AG04450 (cell line): ENCODE measurements around the gene AAR2. TPM values are rescaled to one million over a fixed set of nuclear protein-coding genes. Genes with fewer than 3 reads are reported as not detected.

Experiments
- CTCF ChIA-PET: fragments of 300-600, 350-600 bp; formaldehyde crosslinking; extraction: SDS; loops from one replicate; lab custom pipeline; 2022; ENCODE audit warnings: antibody characterized with exemption, inconsistent platforms; lab: Charles Lee
- POLR2A ChIA-PET: fragments of 350-600 bp; formaldehyde crosslinking; extraction: SDS; loops from one replicate; lab custom pipeline; 2021; ENCODE audit warnings: antibody characterized with exemption, inconsistent platforms; lab: Yijun Ruan, JAX
- DNase-seq: peaks from one replicate; pipeline ENCODE4 v3.0.0-alpha.2; 2011; ENCODE audit warnings: low read depth, low spot score
- H3K27ac ChIP-seq: one replicate; pipeline ENCODE4 v1.5.1; 2012; ENCODE audit warnings: low read depth, low read length, control low read depth
- H3K27me3 ChIP-seq: one replicate; pipeline ENCODE4 v1.6.0; 2012; ENCODE audit warnings: low read length; ENCODE audit not compliant: control insufficient read depth, insufficient read depth
- H3K4me3 ChIP-seq: 2 replicates; pipeline ENCODE4 v1.5.1; 2011; ENCODE audit warnings: mild to moderate bottlenecking, low read depth, low read length, control low read depth
- H3K9me3 ChIP-seq: 2 replicates; pipeline ENCODE4 v1.5.1; 2012; ENCODE audit warnings: low read length; ENCODE audit not compliant: control insufficient read depth, insufficient read depth
- CTCF ChIP-seq: IDR thresholded peaks from 2 replicates; pipeline ENCODE4 v1.5.1; 2011; ENCODE audit warnings: low read depth, low read length, control low read depth, inconsistent platforms
- polyA plus RNA-seq: library from polyadenylated mRNA; depleted of rRNA; stranded (reverse); fragments of >200 nt; gene quantifications from 2 replicates; pipeline ENCODE4 v1.2.3, GENCODE V29; 2011

AAR2 gene
- polyA plus RNA-seq, 1 experiment, result 25.3 TPM

GRCh38 chr20:36241678-36242077, 5.4 kb downstream of the AAR2 start:
- Histone ChIP-seq H3K4me3 (no peak overlapping the region), H3K27me3 (no peaks in the 10 kb centered on the region), H3K9me3 (no peaks in the 10 kb centered on the region), H3K27ac (no peak overlapping the region)
- DNase-seq, result no peak
- CTCF ChIA-PET, result interaction anchor here (0.7 to 1.0 kb wide), 2 partner anchors 39 to 199 kb away, joined by 7 to 8 read pairs; no protein-coding TSS in a partner anchor
- POLR2A ChIA-PET, result no interaction called here
- TF ChIP-seq CTCF, result no peak

- Histone ChIP-seq H3K27me3 (no peaks in the 10 kb centered on the region), H3K4me3 (no peak overlapping the region), H3K9me3 (no peaks in the 10 kb centered on the region), H3K27ac (no peak overlapping the region)
- TF ChIP-seq CTCF, result no peak
- ChIA-PET POLR2A (no interaction called here), CTCF (interaction anchor here (1.5 kb wide), 1 partner anchor 41 kb away, joined by 5 read pairs; no protein-coding TSS in a partner anchor)
- DNase-seq, result no peak
Observed at GRCh38 chr20:36243726-36244125, 7.4 kb downstream of the AAR2 start.

- TF ChIP-seq CTCF, result no peak
- DNase-seq, result no peak
- CTCF ChIA-PET, result no interaction called here
- POLR2A ChIA-PET, result no interaction called here
- H3K27ac ChIP-seq, result no peak overlapping the region
- H3K9me3 ChIP-seq, result no peaks in the 10 kb centered on the region
- H3K27me3 ChIP-seq, result no peaks in the 10 kb centered on the region
- no peak overlapping the region for H3K4me3 ChIP-seq
Observed at GRCh38 chr20:36246401-36246800, 10.1 kb downstream of the AAR2 start.

- H3K27me3 ChIP-seq, result no peaks in the 10 kb centered on the region
- no peak overlapping the region for H3K4me3 ChIP-seq
- ChIA-PET POLR2A (interaction anchor here (0.7 kb wide), 1 partner anchor 584 kb away, joined by 4 read pairs; no protein-coding TSS in a partner anchor), CTCF (no interaction called here)
- no peak for DNase-seq
- no peaks in the 10 kb centered on the region for H3K9me3 ChIP-seq
- no peak for TF ChIP-seq CTCF
- no peak overlapping the region for H3K27ac ChIP-seq
Observed at GRCh38 chr20:36248836-36249235, 12.6 kb downstream of the AAR2 start.

- CTCF ChIA-PET, result no interaction called here
Observed at GRCh38 chr20:36249450-36249849, 13.2 kb downstream of the AAR2 start.

More at GRCh38 chr20:36249450-36249849, 13.2 kb downstream of the AAR2 start:
- POLR2A ChIA-PET, result interaction anchor here (0.7 kb wide), 1 partner anchor 584 kb away, joined by 4 read pairs; no protein-coding TSS in a partner anchor
- H3K27ac ChIP-seq, result no peak overlapping the region
- no peak overlapping the region for H3K4me3 ChIP-seq
- H3K27me3 ChIP-seq, result no peaks in the 10 kb centered on the region
- H3K9me3 ChIP-seq, result no peaks in the 10 kb centered on the region
- no peak for TF ChIP-seq CTCF
- no peak for DNase-seq
